Ishikawa (cell line): ENCODE results near the gene NCBP3.

Experiments
- CEBPB ChIP-seq: IDR thresholded peaks from 2 replicates; pipeline ENCODE4 v1.6.1; 2012
- CREB1 ChIP-seq: IDR thresholded peaks from 2 replicates; pipeline ENCODE4 v1.6.1; 2012; ENCODE audit warnings: low read depth
- EGR1 ChIP-seq: IDR thresholded peaks from 2 replicates; pipeline ENCODE4 v1.6.1; 2012
- EP300 ChIP-seq: IDR thresholded peaks from 2 replicates; pipeline ENCODE4 v1.6.1; 2012; ENCODE audit warnings: borderline replicate concordance
- FOXM1 ChIP-seq: IDR thresholded peaks from 2 replicates; pipeline ENCODE4 v1.6.1; 2012; ENCODE audit warnings: low read depth, borderline replicate concordance
- MAX ChIP-seq: IDR thresholded peaks from 2 replicates; pipeline ENCODE4 v1.6.1; 2012
- NFIC ChIP-seq: IDR thresholded peaks from 2 replicates; pipeline ENCODE4 v1.6.1; 2012
- RAD21 ChIP-seq: IDR thresholded peaks from 2 replicates; pipeline ENCODE4 v1.6.1; 2012; ENCODE audit warnings: low read depth
- REST ChIP-seq: IDR thresholded peaks from 2 replicates; pipeline ENCODE4 v1.6.1; 2012; ENCODE audit warnings: low read depth, mild to moderate bottlenecking
- TAF1 ChIP-seq: IDR thresholded peaks from 2 replicates; pipeline ENCODE4 v1.6.1; 2012; ENCODE audit warnings: low read depth, mild to moderate bottlenecking
- TCF12 ChIP-seq: IDR thresholded peaks from 2 replicates; pipeline ENCODE4 v1.6.1; 2012; ENCODE audit warnings: low read depth
- TEAD4 ChIP-seq: IDR thresholded peaks from 2 replicates; pipeline ENCODE4 v1.6.1; 2012
- YY1 ChIP-seq: IDR thresholded peaks from 2 replicates; pipeline ENCODE4 v1.6.1; 2012; ENCODE audit warnings: low read depth
- ZBTB7A ChIP-seq: IDR thresholded peaks from 2 replicates; pipeline ENCODE4 v1.6.1; 2012; ENCODE audit warnings: low read depth
- TF ChIP-seq, protein P1 (sequence below): IDR thresholded peaks from 2 replicates; pipeline ENCODE4 v1.6.1; 2012

Gene NCBP3

DNA sequence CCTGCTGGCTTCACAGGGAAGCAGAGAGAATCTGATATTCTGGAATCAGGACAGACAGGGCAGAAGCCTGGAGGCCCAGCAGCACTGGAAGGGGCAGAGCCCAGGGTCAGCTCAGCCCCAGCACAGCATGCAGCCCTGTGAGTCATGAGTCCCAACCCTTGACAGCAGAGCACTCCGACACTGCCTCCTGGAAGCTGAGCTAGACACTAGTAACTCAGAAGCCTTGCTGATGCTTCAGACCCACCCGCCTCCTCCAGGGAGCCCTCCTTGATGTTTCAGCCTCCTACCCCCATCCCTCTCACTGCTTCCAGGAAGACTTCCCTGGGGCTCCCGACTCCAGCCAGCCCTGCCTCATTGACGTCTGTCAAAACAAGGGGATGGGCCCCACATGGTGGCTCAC, 39.9 kb upstream of the NCBP3 start:
- TF ChIP-seq TAF1 (no peak), NFIC (no peak), MAX (no peak), EGR1 (no peak), RAD21 (no peak; the same call in 1 of the 2 replicates), TEAD4 (no peak), TCF12 (no peak), ZBTB7A (no peak), EP300 (no peak), FOXM1 (no peak), CREB1 (no peak), REST (no peak), YY1 (no peak), CEBPB (no peak)
- TF ChIP-seq, protein P1, sequence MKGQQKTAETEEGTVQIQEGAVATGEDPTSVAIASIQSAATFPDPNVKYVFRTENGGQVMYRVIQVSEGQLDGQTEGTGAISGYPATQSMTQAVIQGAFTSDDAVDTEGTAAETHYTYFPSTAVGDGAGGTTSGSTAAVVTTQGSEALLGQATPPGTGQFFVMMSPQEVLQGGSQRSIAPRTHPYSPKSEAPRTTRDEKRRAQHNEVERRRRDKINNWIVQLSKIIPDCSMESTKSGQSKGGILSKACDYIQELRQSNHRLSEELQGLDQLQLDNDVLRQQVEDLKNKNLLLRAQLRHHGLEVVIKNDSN, result no peak

DNA sequence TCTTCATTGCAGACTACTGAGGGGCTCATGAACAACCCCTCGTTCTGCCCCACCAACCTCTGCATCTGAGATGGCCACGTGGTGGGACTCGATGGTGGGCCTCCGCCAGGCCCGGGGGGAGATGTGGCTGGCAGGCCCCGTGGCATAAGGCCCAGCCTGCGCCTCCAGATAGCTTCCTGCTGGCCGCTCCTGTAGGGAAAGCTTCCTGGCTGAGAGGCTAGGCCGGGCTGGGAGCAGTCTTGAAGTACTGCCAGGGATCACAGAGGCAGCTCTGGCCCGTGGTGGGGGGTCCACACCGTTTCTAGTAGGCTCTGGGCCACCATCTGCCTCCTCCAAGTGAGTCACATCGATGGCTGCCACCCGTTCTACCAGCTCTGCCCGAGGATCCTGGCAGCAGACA, 39.2 kb upstream of the NCBP3 start:
- TF ChIP-seq TAF1 (no peak), CREB1 (no peak), ZBTB7A (no peak), RAD21 (no peak), EP300 (no peak), TEAD4 (no peak), MAX (no peak), TCF12 (no peak), FOXM1 (no peak), CEBPB (no peak)
- TF ChIP-seq, protein P1, result no peak

DNA sequence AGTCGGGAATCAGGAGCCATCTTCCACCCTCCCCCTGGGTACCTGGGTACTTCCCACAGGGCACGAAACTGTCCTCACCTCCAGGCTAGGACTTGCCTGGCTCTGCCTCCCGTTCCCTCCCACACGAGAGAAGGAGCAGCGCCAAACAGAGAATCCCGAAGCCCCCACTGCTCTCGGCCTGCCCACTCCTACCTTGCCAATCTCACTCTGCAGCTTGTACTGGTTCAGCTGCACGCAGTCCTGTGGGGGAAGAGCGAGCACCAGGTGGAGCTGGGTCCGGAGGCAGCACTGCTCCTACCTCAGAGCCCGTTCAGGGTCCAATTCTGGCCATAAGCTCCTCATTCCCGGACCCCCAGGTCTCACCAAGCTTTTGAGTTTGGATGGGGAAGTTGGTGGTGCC, 38.1 kb upstream of the NCBP3 start:
- no peak for TF ChIP-seq CEBPB
- TF ChIP-seq FOXM1, result no peak
- TF ChIP-seq YY1, result no peak
- TF ChIP-seq RAD21, result no peak
- TF ChIP-seq ZBTB7A, result no peak
- TF ChIP-seq CREB1, result no peak
- TF ChIP-seq, protein P1, result no peak
- no peak for TF ChIP-seq NFIC
- TF ChIP-seq TEAD4, result no peak
- no peak for TF ChIP-seq EP300
- no peak for TF ChIP-seq TCF12
- no peak for TF ChIP-seq MAX
- TF ChIP-seq REST, result no peak
- TF ChIP-seq TAF1, result no peak
- TF ChIP-seq EGR1, result no peak

GRCh38 chr17:3882276-3882675, 36.2 kb upstream of the NCBP3 start:
- TF ChIP-seq NFIC, result no peak
- TF ChIP-seq, protein P1, result no peak
- no peak for TF ChIP-seq REST
- TF ChIP-seq TAF1, result no peak
- TF ChIP-seq CEBPB, result no peak
- TF ChIP-seq YY1, result no peak
- TF ChIP-seq TCF12, result no peak
- TF ChIP-seq EGR1, result no peak
- no peak for TF ChIP-seq ZBTB7A
- TF ChIP-seq CREB1, result no peak
- no peak for TF ChIP-seq FOXM1
- TF ChIP-seq EP300, result no peak
- no peak for TF ChIP-seq RAD21
- TF ChIP-seq TEAD4, result no peak
- TF ChIP-seq MAX, result no peak
